GM12878 (cell line): ENCODE measurements around the gene MYCBPAP. TPM values are rescaled to one million over a fixed set of nuclear protein-coding genes. Genes with fewer than 3 reads are reported as not detected.

ENCODE experiments used
- ATAC-seq: fragments of 200-7000 bp; cut with Tn5 transposase; 3 replicates; pipeline ENCODE4 v1.9.1; 2020; ENCODE audit warnings: mild to moderate bottlenecking, moderate library complexity
- BruUV-seq: library from RNA; stranded (reverse); fragments of 400-500 nt; replicated peaks from 2 replicates; lab custom pipeline; 2021; lab: Mats Ljungman, UMichigan
- CTCF ChIA-PET: fragments of 300-600 bp; sonication (Branson Sonifier 250); formaldehyde crosslinking; extraction: SDS; loops from one replicate; lab custom pipeline; 2021; ENCODE audit warnings: inconsistent platforms; lab: Yijun Ruan, JAX
- POLR2A ChIA-PET: fragments of 350-600 bp; formaldehyde crosslinking; extraction: SDS; loops from one replicate; lab custom pipeline; 2021; ENCODE audit warnings: inconsistent platforms; lab: Charles Lee
- RAD21 ChIA-PET: fragments of 300-600 bp; sonication (Branson Sonifier 250); formaldehyde crosslinking; loops from one replicate; lab custom pipeline; 2023; ENCODE audit warnings: antibody characterized with exemption; ENCODE audit not compliant: unreplicated experiment; lab: Charles Lee
- SMC1A ChIA-PET: fragments of 300-600 bp; sonication (Branson Sonifier 250); formaldehyde crosslinking; loops from one replicate; lab custom pipeline; 2023; ENCODE audit not compliant: unreplicated experiment, uncharacterized antibody; lab: Charles Lee
- DNase-seq: peaks from one replicate; pipeline ENCODE4 v3.0.0-alpha.2; 2011; ENCODE audit warnings: low read depth, low spot score
- FAIRE-seq: peaks from 3 replicates; lab custom pipeline; 2011; peaks lifted over from hg19 to GRCh38; lab: Jason Lieb, UNC
- H2AFZ ChIP-seq: 2 replicates; pipeline ENCODE4 v1.6.0; 2011; ENCODE audit warnings: low read depth, low read length, control low read depth; ENCODE audit not compliant: control insufficient read depth
- H3K27ac ChIP-seq: 2 replicates; pipeline ENCODE4 v1.5.1; 2011; ENCODE audit warnings: control low read depth; ENCODE audit not compliant: control insufficient read depth, insufficient read depth
- H3K27me3 ChIP-seq, 2 experiments: replicated peaks in 1 of 2; 2 replicates each; pipeline versions ENCODE4 v1.6.0 to v1.6.1; 2011; ENCODE audit warnings: low read length in 1 of 2; ENCODE audit not compliant: control insufficient read depth in 2 of 2, insufficient read depth in 2 of 2
- H3K36me3 ChIP-seq, 2 experiments: 2 replicates each; pipeline ENCODE4 v1.5.1; 2011; ENCODE audit warnings: low read length in 1 of 2; ENCODE audit not compliant: control insufficient read depth in 2 of 2, insufficient read depth in 2 of 2
- H3K4me1 ChIP-seq: 2 replicates; pipeline ENCODE4 v1.6.1; 2011; ENCODE audit warnings: mild to moderate bottlenecking, low read length, moderate library complexity, mixed read lengths; ENCODE audit not compliant: control insufficient read depth, insufficient read depth
- H3K4me2 ChIP-seq: 2 replicates; pipeline ENCODE4 v1.6.0; 2011; ENCODE audit warnings: control low read depth; ENCODE audit not compliant: control insufficient read depth, insufficient read depth
- H3K4me3 ChIP-seq: fragments of 200-600 bp; sonication (generic); 2 replicates; pipeline ENCODE4 v1.5.1; 2016
- H3K79me2 ChIP-seq: 2 replicates; pipeline ENCODE4 v1.6.0; 2011; ENCODE audit warnings: low read length; ENCODE audit not compliant: control insufficient read depth, insufficient read depth
- H3K9ac ChIP-seq: 2 replicates; pipeline ENCODE4 v1.8.0; 2011; ENCODE audit warnings: low read length, control low read depth, mixed read lengths; ENCODE audit not compliant: control insufficient read depth, insufficient read depth
- H3K9me3 ChIP-seq: replicated peaks from 3 replicates; pipeline ENCODE4 v1.5.1; 2011; ENCODE audit warnings: mild to moderate bottlenecking, low read length; ENCODE audit not compliant: control insufficient read depth, insufficient read depth
- H4K20me1 ChIP-seq: 2 replicates; pipeline ENCODE4 v1.6.0; 2011; ENCODE audit not compliant: control insufficient read depth, insufficient read depth
- BCL3 ChIP-seq: IDR thresholded peaks from 2 replicates; pipeline ENCODE4 v1.6.1; 2011; ENCODE audit warnings: borderline replicate concordance, low read depth, mild to moderate bottlenecking, moderate library complexity, low read length; ENCODE audit not compliant: insufficient read depth, poor library complexity, severe bottlenecking
- CHD2 ChIP-seq: IDR thresholded peaks from 2 replicates; pipeline ENCODE4 v1.6.1; 2011; ENCODE audit warnings: low read depth, low read length, improper control_type of control experiment, borderline replicate concordance
- CREB1 ChIP-seq: IDR thresholded peaks from 2 replicates; pipeline ENCODE4 v1.6.1; 2012; ENCODE audit warnings: low read depth, mild to moderate bottlenecking, inconsistent platforms
- E4F1 ChIP-seq: fragments of 450-650 bp; IDR thresholded peaks from 2 replicates; pipeline ENCODE4 v1.6.1; 2018; ENCODE audit warnings: borderline replicate concordance, mild to moderate bottlenecking; ENCODE audit not compliant: partially characterized antibody
- ELK1 ChIP-seq: IDR thresholded peaks from 2 replicates; pipeline ENCODE4 v1.6.1; 2012; ENCODE audit warnings: low read depth, low read length, improper control_type of control experiment
- MYB ChIP-seq: fragments of 150-350 bp; IDR thresholded peaks from 2 replicates; pipeline ENCODE4 v1.6.1; 2014; ENCODE audit warnings: mild to moderate bottlenecking, low read depth, low read length, borderline replicate concordance
- NFIC ChIP-seq: IDR thresholded peaks from 2 replicates; pipeline ENCODE4 v1.6.1; 2012; ENCODE audit warnings: low read depth, mild to moderate bottlenecking, inconsistent platforms, low read length, moderate library complexity
- PBX3 ChIP-seq: IDR thresholded peaks from 2 replicates; pipeline ENCODE4 v1.6.1; 2011; ENCODE audit warnings: mild to moderate bottlenecking, low read depth, low read length, moderate library complexity; ENCODE audit not compliant: insufficient replicate concordance
- RBBP5 ChIP-seq: fragments of 200-600 bp; sonication (generic); conservative IDR thresholded peaks from 2 replicates; pipeline ENCODE4 v1.6.1; 2016
- RUNX3 ChIP-seq: IDR thresholded peaks from 2 replicates; pipeline ENCODE4 v1.6.1; 2012; ENCODE audit warnings: low read length, inconsistent platforms
- SMAD1 ChIP-seq: fragments of 450-650 bp; IDR thresholded peaks from 2 replicates; pipeline ENCODE4 v1.6.1; 2018; ENCODE audit warnings: mild to moderate bottlenecking, low read depth; ENCODE audit not compliant: partially characterized antibody
- SRF ChIP-seq, 2 experiments: IDR thresholded peaks; 2 replicates each; pipeline ENCODE4 v1.6.1; 2011; ENCODE audit warnings: low read depth in 2 of 2, low read length in 2 of 2, mild to moderate bottlenecking in 1 of 2, moderate library complexity in 1 of 2
- TCF3 ChIP-seq: IDR thresholded peaks from 2 replicates; pipeline ENCODE4 v1.6.1; 2012; ENCODE audit warnings: low read depth, mild to moderate bottlenecking, low read length, borderline replicate concordance; ENCODE audit not compliant: insufficient read depth
- USF1 ChIP-seq: IDR thresholded peaks from 2 replicates; pipeline ENCODE4 v1.6.1; 2011; ENCODE audit warnings: borderline replicate concordance, low read depth, mild to moderate bottlenecking, moderate library complexity, mixed read lengths, low read length; ENCODE audit not compliant: insufficient read depth; ENCODE audit errors: extremely low read length
- WGBS: methylation state at CpG from one replicate; pipeline ENCODE4 v1.1.6; 2016; ENCODE audit warnings: low lambda C conversion rate; ENCODE audit not compliant: insufficient replicate concordance, insufficient coverage; ENCODE audit errors: missing lambda C conversion rate; 5-methylcytosine and 5-hydroxymethylcytosine counted together
- in situ Hi-C: fragments of 300-500 bp; cut with MboI; formaldehyde crosslinking; loops from 9 replicates; pipeline ENCODE4 v1.14.3; 2018; ENCODE audit warnings: mixed read lengths
- intact Hi-C: fragments of 100-400 bp; cut with micrococcal nuclease; formaldehyde crosslinking; loops from one replicate; pipeline ENCODE4 v1.14.2; 2022; ENCODE audit not compliant: unreplicated experiment
- polyA plus RNA-seq, 11 experiments: library from polyadenylated mRNA; depleted of rRNA in 4 of 11; unstranded in 6 of 11; stranded (reverse) in 5 of 11; fragments of >200 nt; fragmentation: Nextera tagmentation in 4 of 11; fragmentation: Illumina TruSeq in 1 of 11; extraction: Ambion mirVana in 4 of 11; extraction: Trizol in 1 of 11; gene quantifications; 1 replicate in 1 of 11; 2 replicates in 10 of 11; pipeline versions ENCODE4 v1.2.1 to v1.2.3, GENCODE V29; 2011 to 2016; ENCODE audit warnings: inconsistent platforms in 2 of 11, missing spikeins in 2 of 11, low read depth in 1 of 11
- total RNA-seq, 4 experiments: library from RNA; depleted of rRNA in 3 of 4; stranded (reverse); fragments of >200 nt in 3 of 4; fragmentation: Illumina TruSeq in 1 of 4; extraction: Trizol in 1 of 4; gene quantifications; 2 replicates each; pipeline versions ENCODE4 v1.2.1 to v1.2.3, GENCODE V29; 2013 to 2021
- TF ChIP-seq, protein P1 (sequence below): fragments of 450-650 bp; IDR thresholded peaks from 2 replicates; pipeline ENCODE4 v1.6.1; 2017; ENCODE audit warnings: mild to moderate bottlenecking

MYCBPAP gene
- total and polyA plus RNA-seq, 10 of the 15 experiments (the other 5 are each of a cell fraction or from before 2014, with no cell fraction given) = 0.23 to 2.7 (median 1.5) TPM

GRCh38 chr17:50571681-50572080 lies 63.4 kb downstream of the MYCBPAP start:
- DNase-seq = no peak
- CTCF ChIA-PET = no interaction called here
- Histone ChIP-seq H3K9ac (no peak overlapping the region), H3K27me3 (no peaks in the 10 kb centered on the region; a peak in 3 of 4 replicates), H3K27ac (no peak overlapping the region), H2AFZ (no peak overlapping the region), H3K79me2 (no peaks in the 10 kb centered on the region), H3K4me1 (no peaks in the 10 kb centered on the region), H3K4me3 (no peak overlapping the region), H3K36me3 (no peaks in the 10 kb centered on the region), H4K20me1 (no peaks in the 10 kb centered on the region), H3K9me3 (no peaks in the 10 kb centered on the region), H3K4me2 (no peak overlapping the region)
- FAIRE-seq = no peak
- no TSS peak for BruUV-seq
- in situ Hi-C loops (no loop called here), intact Hi-C loops (no loop called here)
- ATAC-seq = no peak
- RAD21 ChIA-PET = no interaction called here
- POLR2A ChIA-PET = no interaction called here
- 50% methylated on average over 19 of the region's 19 CpGs for WGBS
- SMC1A ChIA-PET = no interaction called here
- TF ChIP-seq RBBP5 (no peak), SMAD1 (no peak), E4F1 (no peak), NFIC (no peak), TCF3 (no peak), CHD2 (no peak), BCL3 (no peak), CREB1 (no peak), PBX3 (no peak), RUNX3 (no peak), USF1 (no peak), SRF (IDR thresholded peaks at IDR 0.05; ENCODE audit: low read depth in 2 of 2, low read length in 2 of 2) (no peak), MYB (no peak), ELK1 (no peak)
- TF ChIP-seq, protein P1, sequence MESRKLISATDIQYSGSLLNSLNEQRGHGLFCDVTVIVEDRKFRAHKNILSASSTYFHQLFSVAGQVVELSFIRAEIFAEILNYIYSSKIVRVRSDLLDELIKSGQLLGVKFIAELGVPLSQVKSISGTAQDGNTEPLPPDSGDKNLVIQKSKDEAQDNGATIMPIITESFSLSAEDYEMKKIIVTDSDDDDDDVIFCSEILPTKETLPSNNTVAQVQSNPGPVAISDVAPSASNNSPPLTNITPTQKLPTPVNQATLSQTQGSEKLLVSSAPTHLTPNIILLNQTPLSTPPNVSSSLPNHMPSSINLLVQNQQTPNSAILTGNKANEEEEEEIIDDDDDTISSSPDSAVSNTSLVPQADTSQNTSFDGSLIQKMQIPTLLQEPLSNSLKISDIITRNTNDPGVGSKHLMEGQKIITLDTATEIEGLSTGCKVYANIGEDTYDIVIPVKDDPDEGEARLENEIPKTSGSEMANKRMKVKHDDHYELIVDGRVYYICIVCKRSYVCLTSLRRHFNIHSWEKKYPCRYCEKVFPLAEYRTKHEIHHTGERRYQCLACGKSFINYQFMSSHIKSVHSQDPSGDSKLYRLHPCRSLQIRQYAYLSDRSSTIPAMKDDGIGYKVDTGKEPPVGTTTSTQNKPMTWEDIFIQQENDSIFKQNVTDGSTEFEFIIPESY = no peak
